Measurements from ENCODE around the gene H6PD. TPM values are rescaled to one million over a fixed set of nuclear protein-coding genes. Genes with fewer than 3 reads are reported as not detected.

The H6PD gene
- total RNA-seq, 2 donors from 2014 or later = 35.0 to 41.0 TPM

- peaks cover 0 to 31% of the 10 kb centered on the region in 2 donors for H3K4me1 ChIP-seq
- H3K4me3 ChIP-seq = no peak overlapping the region
- no peak for DNase-seq (ENCODE audit: low spot score)
- H3K27ac ChIP-seq = no peak overlapping the region
- no peaks in the 10 kb centered on the region for H3K27me3 ChIP-seq
- no peaks in the 10 kb centered on the region for H3K9me3 ChIP-seq
- peaks cover 34% of the 10 kb centered on the region for H3K36me3 ChIP-seq
- no peak for TF ChIP-seq CTCF (IDR thresholded peaks at IDR 0.05)
Measured at GRCh38 chr1:9267827-9268581, 33.4 kb downstream of the H6PD start.

DNA sequence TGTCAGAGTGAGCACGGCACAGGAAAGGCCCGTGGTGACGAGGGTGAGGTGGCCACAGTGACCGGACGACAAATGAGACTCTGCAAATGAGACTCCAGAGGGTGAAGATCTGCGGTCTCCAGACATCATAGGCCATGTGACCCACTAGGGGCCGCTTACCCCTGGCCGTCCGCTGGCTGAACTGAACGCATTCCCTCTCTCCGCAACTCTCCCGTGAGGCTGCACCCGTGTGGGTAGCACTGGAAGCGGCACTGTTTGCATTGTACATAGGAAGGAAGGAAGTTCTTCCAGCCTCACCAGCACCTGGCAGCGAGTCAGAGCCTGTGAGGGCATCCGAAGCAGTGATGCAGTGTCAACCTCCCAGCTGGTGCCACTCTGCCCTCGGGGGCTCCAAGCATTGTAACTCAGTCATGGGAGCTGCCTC, 34.5 kb downstream of the H6PD start:
- DNase-seq (ENCODE audit: low spot score) = no peak
- peaks cover 24% of the 10 kb centered on the region for H3K36me3 ChIP-seq
- peak overlapping the region; percentile 13 to 17 for H3K27ac ChIP-seq
- TF ChIP-seq CTCF (IDR thresholded peaks at IDR 0.05) = no peak
- H3K9me3 ChIP-seq = no peaks in the 10 kb centered on the region
- peaks cover 0 to 31% of the 10 kb centered on the region in 2 donors for H3K4me1 ChIP-seq
- no peak overlapping the region for H3K4me3 ChIP-seq
- H3K27me3 ChIP-seq = no peaks in the 10 kb centered on the region

DNA sequence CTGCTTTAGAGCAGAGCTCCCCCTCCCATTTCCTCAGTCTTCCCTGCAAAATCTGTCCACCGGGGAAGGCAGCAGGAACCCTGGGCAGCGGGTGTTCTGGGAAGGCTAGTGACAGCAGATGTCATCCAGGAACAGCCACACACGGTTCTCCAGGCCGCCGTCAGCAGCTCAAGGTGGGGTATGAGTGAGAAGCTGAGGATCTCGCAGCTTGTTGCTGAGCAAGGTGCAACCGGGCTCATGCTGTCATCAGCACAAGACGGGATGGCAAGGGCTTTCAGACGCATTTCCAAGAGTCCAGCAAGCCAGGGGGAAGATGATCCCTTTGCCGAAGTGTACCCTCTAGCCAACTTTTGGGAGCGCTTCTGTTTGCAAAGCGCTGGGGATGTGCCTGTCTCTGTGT, 35.1 kb downstream of the H6PD start:
- H3K9me3 ChIP-seq = no peaks in the 10 kb centered on the region
- peak overlapping the region in 1 of 2 donors; percentile 13 for H3K27ac ChIP-seq
- H3K4me1 ChIP-seq = peaks cover 0 to 31% of the 10 kb centered on the region in 2 donors
- H3K27me3 ChIP-seq = no peaks in the 10 kb centered on the region
- no peak overlapping the region for H3K4me3 ChIP-seq
- DNase-seq (ENCODE audit: low spot score) = no peak
- peaks cover 18% of the 10 kb centered on the region for H3K36me3 ChIP-seq
- TF ChIP-seq CTCF (IDR thresholded peaks at IDR 0.05) = no peak

DNA sequence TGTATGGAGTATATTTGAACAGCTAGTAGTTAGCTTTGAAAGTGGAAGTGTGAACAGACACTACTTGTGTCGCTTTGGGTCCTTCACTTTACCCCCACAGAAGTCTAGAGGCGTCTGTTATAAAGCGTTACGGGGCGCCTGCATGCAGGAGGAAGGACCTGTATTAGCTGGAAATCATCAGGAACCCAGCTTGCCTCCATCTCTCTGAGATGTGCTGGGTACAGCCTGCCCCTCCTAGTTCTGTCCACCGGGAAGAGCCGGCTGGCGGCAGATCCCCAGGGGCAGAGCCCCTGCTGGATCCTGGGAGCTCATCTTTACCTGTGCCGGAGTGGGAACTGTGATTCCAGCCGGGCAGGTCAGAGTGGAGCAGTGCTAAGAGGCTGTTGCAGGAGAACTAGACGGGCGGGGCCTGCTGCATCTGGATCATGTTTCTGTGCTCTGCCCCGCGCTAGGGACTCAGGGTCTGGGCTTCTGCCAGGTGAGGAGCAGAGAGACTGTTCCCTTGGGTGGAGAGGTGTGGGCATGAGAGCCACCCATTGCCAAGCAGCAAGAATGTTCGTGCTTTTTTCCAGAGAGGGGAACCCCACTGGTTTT, 35.8 kb downstream of the H6PD start:
- Histone ChIP-seq H3K4me1 (peaks cover 0 to 31% of the 10 kb centered on the region in 2 donors), H3K27ac (no peak overlapping the region), H3K36me3 (peaks cover 11% of the 10 kb centered on the region), H3K27me3 (no peaks in the 10 kb centered on the region), H3K9me3 (no peaks in the 10 kb centered on the region), H3K4me3 (no peak overlapping the region)
- TF ChIP-seq CTCF (IDR thresholded peaks at IDR 0.05) = no peak
- no peak for DNase-seq (ENCODE audit: low spot score)

DNA sequence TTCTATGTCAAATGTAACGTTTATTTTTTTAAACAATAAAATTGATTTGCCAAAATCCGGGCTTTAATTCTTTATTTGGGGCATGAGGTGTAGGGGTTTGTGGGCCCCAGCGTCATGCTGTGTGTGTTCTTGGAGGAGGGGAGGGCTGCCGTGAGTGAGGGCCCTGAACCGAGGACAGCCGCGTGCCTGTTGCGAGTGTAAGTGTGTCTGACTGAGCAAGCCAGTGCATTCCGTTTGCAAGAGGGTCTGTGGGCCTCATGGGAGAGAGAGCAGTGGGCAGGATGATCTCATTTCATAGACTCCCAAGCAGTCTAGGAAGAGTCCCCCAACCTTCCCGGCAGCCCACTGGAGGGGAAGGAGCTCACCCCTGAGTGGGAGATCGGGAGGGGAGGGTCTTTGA, 36.7 kb downstream of the H6PD start:
- no peak for TF ChIP-seq CTCF (IDR thresholded peaks at IDR 0.05)
- no peak for DNase-seq (ENCODE audit: low spot score)
- Histone ChIP-seq H3K9me3 (no peaks in the 10 kb centered on the region), H3K27ac (no peak overlapping the region), H3K36me3 (peaks cover 2% of the 10 kb centered on the region), H3K4me3 (no peak overlapping the region), H3K27me3 (no peaks in the 10 kb centered on the region), H3K4me1 (peaks cover 0 to 31% of the 10 kb centered on the region in 2 donors)

All from right atrium auricular region (tissue), 2 donors.